Activated CD4-positive, alpha-beta memory T cell treated with anti-CD3 and anti-CD28 coated beads for 36 hours (primary cell): ENCODE data around the gene TMEM217. TPM values are rescaled to one million over a fixed set of nuclear protein-coding genes. Genes with fewer than 3 reads are reported as not detected.
"Not testable (repeated sequence)": the region's sequence is repeated elsewhere in the genome, so short reads cannot be mapped to it uniquely, and the experiment has no call there.

ENCODE experiments used
- CTCF ChIA-PET: fragments of 350-600 bp; sonication (Branson Sonifier 250); formaldehyde crosslinking; loops from one replicate; lab custom pipeline; 2021; ENCODE audit warnings: antibody characterized with exemption, inconsistent platforms; lab: Charles Lee
- POLR2A ChIA-PET: fragments of 350-600 bp; sonication (Branson Sonifier 250); formaldehyde crosslinking; loops from one replicate; lab custom pipeline; 2021; ENCODE audit warnings: antibody characterized with exemption; lab: Charles Lee
- DNase-seq: peaks from one replicate; pipeline ENCODE4 v3.0.0-alpha.2; 2020
- H3K27ac Mint-ChIP-seq: one replicate; pipeline ENCODE4 v1.8.0; 2021; ENCODE audit warnings: mixed read lengths
- H3K27me3 Mint-ChIP-seq: one replicate; pipeline ENCODE4 v1.8.0; 2021; ENCODE audit warnings: mixed read lengths
- H3K36me3 Mint-ChIP-seq: one replicate; pipeline ENCODE4 v1.8.0; 2021; ENCODE audit warnings: mixed read lengths
- H3K4me1 Mint-ChIP-seq: one replicate; pipeline ENCODE4 v1.8.0; 2021; ENCODE audit warnings: low read depth, mixed read lengths
- H3K4me3 Mint-ChIP-seq: one replicate; pipeline ENCODE4 v1.8.0; 2021; ENCODE audit warnings: mild to moderate bottlenecking, mixed read lengths
- H3K9me3 Mint-ChIP-seq: one replicate; pipeline ENCODE4 v1.8.0; 2021; ENCODE audit warnings: mixed read lengths
- intact Hi-C: fragments of 100-400 bp; cut with micrococcal nuclease; formaldehyde crosslinking; loops from one replicate; pipeline ENCODE4 v1.15.1; 2023
- total RNA-seq, 2 experiments: library from RNA; stranded (reverse); gene quantifications; one replicate each; pipeline ENCODE4 v1.2.3, GENCODE V29; 2021

Gene TMEM217
- total RNA-seq, 2 experiments from 2014 or later, result 2.2 to 3.3 TPM

- H3K4me1 Mint-ChIP-seq, H3K9me3 Mint-ChIP-seq, DNase-seq, H3K27me3 Mint-ChIP-seq, H3K27ac Mint-ChIP-seq, H3K4me3 Mint-ChIP-seq, intact Hi-C loops: not testable (repeated sequence)
- ChIA-PET POLR2A (interaction anchor here (1.0 kb wide), 1 partner anchor 36 kb away, joined by 5 read pairs; no protein-coding TSS in a partner anchor), CTCF (interaction anchor here (1.2 to 2.0 kb wide), 2 partner anchors 18 to 280 kb away, joined by 5 to 6 read pairs; no protein-coding TSS in a partner anchor)
- peaks cover 32% of the 10 kb centered on the region for H3K36me3 Mint-ChIP-seq
Measured at GRCh38 chr6:37297637-37298036, 39.7 kb upstream of the TMEM217 start.

GRCh38 chr6:37293426-37293825 is 35.5 kb upstream of the TMEM217 start:
- Mint-ChIP-seq H3K4me1 (peaks cover 24% of the 10 kb centered on the region), H3K27ac (no peak overlapping the region), H3K9me3 (no peaks in the 10 kb centered on the region), H3K36me3 (peaks cover 41% of the 10 kb centered on the region), H3K27me3 (no peaks in the 10 kb centered on the region), H3K4me3 (no peak overlapping the region)
- CTCF ChIA-PET, result interaction anchor here (1.0 to 1.8 kb wide), 3 partner anchors 10 to 264 kb away, joined by 3 to 6 read pairs (median 5); no protein-coding TSS in a partner anchor
- intact Hi-C loops, result no loop called here
- no peak for DNase-seq
- POLR2A ChIA-PET, result no interaction called here

- peak overlapping the region; percentile 88 for H3K27ac Mint-ChIP-seq
- H3K9me3 Mint-ChIP-seq, result no peaks in the 10 kb centered on the region
- intact Hi-C loops, result loop anchor here (1.0 to 2.0 kb wide), 3 partner anchors 17 to 50 kb away; no protein-coding TSS in a partner anchor
- H3K36me3 Mint-ChIP-seq, result peaks cover 44% of the 10 kb centered on the region
- no peak overlapping the region for H3K4me3 Mint-ChIP-seq
- POLR2A ChIA-PET, result interaction anchor here (1.4 kb wide), 1 partner anchor 32 kb away, joined by 5 read pairs; the partner anchor contains the start of genes TBC1D22B and TMEM217
- CTCF ChIA-PET, result interaction anchor here (0.7 to 1.3 kb wide), 4 partner anchors 23 to 135 kb away, joined by 3 to 5 read pairs (median 3); no protein-coding TSS in a partner anchor
- DNase-seq, result peak; percentile 62
- no peaks in the 10 kb centered on the region for H3K27me3 Mint-ChIP-seq
- H3K4me1 Mint-ChIP-seq, result peaks cover 43% of the 10 kb centered on the region
Measured at GRCh38 chr6:37289931-37290330, 32.0 kb upstream of the TMEM217 start.

GRCh38 chr6:37288247-37288646 is 30.3 kb upstream of the TMEM217 start:
- CTCF ChIA-PET, result no interaction called here
- no peak for DNase-seq
- Mint-ChIP-seq H3K27me3 (no peaks in the 10 kb centered on the region), H3K36me3 (peaks cover 45% of the 10 kb centered on the region), H3K9me3 (no peaks in the 10 kb centered on the region), H3K27ac (no peak overlapping the region), H3K4me3 (no peak overlapping the region), H3K4me1 (peaks cover 43% of the 10 kb centered on the region)
- intact Hi-C loops, result no loop called here
- POLR2A ChIA-PET, result no interaction called here

- no peak overlapping the region for H3K4me3 Mint-ChIP-seq
- no peaks in the 10 kb centered on the region for H3K9me3 Mint-ChIP-seq
- intact Hi-C loops, result no loop called here
- no peak for DNase-seq
- peaks cover 49% of the 10 kb centered on the region for H3K36me3 Mint-ChIP-seq
- ChIA-PET POLR2A (no interaction called here), CTCF (interaction anchor here (0.8 to 1.0 kb wide), 2 partner anchors 27 to 77 kb away, joined by 3 to 5 read pairs; no protein-coding TSS in a partner anchor)
- H3K4me1 Mint-ChIP-seq, result peaks cover 43% of the 10 kb centered on the region
- no peaks in the 10 kb centered on the region for H3K27me3 Mint-ChIP-seq
- no peak overlapping the region for H3K27ac Mint-ChIP-seq
Measured at GRCh38 chr6:37287519-37288157, 29.7 kb upstream of the TMEM217 start.

- intact Hi-C loops, result loop anchor here (1.0 kb wide), 2 partner anchors 26 to 46 kb away; no protein-coding TSS in a partner anchor
- POLR2A ChIA-PET, result interaction anchor here (0.6 to 1.2 kb wide), 3 partner anchors 29 to 147 kb away, joined by 3 to 4 read pairs (median 3); partner anchors contain the start of gene CMTR1
- Mint-ChIP-seq H3K4me3 (no peak overlapping the region), H3K27me3 (no peaks in the 10 kb centered on the region), H3K4me1 (peaks cover 43% of the 10 kb centered on the region), H3K36me3 (peaks cover 42% of the 10 kb centered on the region), H3K9me3 (no peaks in the 10 kb centered on the region), H3K27ac (peak overlapping the region; percentile 72)
- CTCF ChIA-PET, result interaction anchor here (0.7 kb wide), 1 partner anchor 267 kb away, joined by 3 read pairs; no protein-coding TSS in a partner anchor
- peak; percentile 61 for DNase-seq
Measured at GRCh38 chr6:37285861-37286311, 27.9 kb upstream of the TMEM217 start.

GRCh38 chr6:37284781-37285180 is 26.8 kb upstream of the TMEM217 start:
- peaks cover 39% of the 10 kb centered on the region for H3K36me3 Mint-ChIP-seq
- peak overlapping the region; percentile 38 for H3K27ac Mint-ChIP-seq
- no peaks in the 10 kb centered on the region for H3K9me3 Mint-ChIP-seq
- no peak for DNase-seq
- POLR2A ChIA-PET, result no interaction called here
- CTCF ChIA-PET, result no interaction called here
- no peak overlapping the region for H3K4me3 Mint-ChIP-seq
- H3K4me1 Mint-ChIP-seq, result peaks cover 37% of the 10 kb centered on the region
- no peaks in the 10 kb centered on the region for H3K27me3 Mint-ChIP-seq
- intact Hi-C loops, result no loop called here

GRCh38 chr6:37283671-37284151 is 25.8 kb upstream of the TMEM217 start:
- intact Hi-C loops, result no loop called here
- POLR2A ChIA-PET, result no interaction called here
- H3K36me3 Mint-ChIP-seq, result peaks cover 39% of the 10 kb centered on the region
- no peak for DNase-seq
- CTCF ChIA-PET, result no interaction called here
- H3K27ac Mint-ChIP-seq, result no peak overlapping the region
- H3K9me3 Mint-ChIP-seq, result no peaks in the 10 kb centered on the region
- no peak overlapping the region for H3K4me3 Mint-ChIP-seq
- peaks cover 26% of the 10 kb centered on the region for H3K4me1 Mint-ChIP-seq
- H3K27me3 Mint-ChIP-seq, result no peaks in the 10 kb centered on the region

GRCh38 chr6:37283268-37283667 is 25.3 kb upstream of the TMEM217 start:
- CTCF ChIA-PET, result no interaction called here
- POLR2A ChIA-PET, result no interaction called here

GRCh38 chr6:37282371-37282770 is 24.4 kb upstream of the TMEM217 start:
- CTCF ChIA-PET, result interaction anchor here (0.5 to 0.6 kb wide), 2 partner anchors 56 to 73 kb away, joined by 3 read pairs; no protein-coding TSS in a partner anchor
- POLR2A ChIA-PET, result no interaction called here
- no peak overlapping the region for H3K27ac Mint-ChIP-seq
- intact Hi-C loops, result no loop called here
- peaks cover 15% of the 10 kb centered on the region for H3K4me1 Mint-ChIP-seq
- peaks cover 33% of the 10 kb centered on the region for H3K36me3 Mint-ChIP-seq
- no peaks in the 10 kb centered on the region for H3K9me3 Mint-ChIP-seq
- no peak overlapping the region for H3K4me3 Mint-ChIP-seq
- H3K27me3 Mint-ChIP-seq, result no peaks in the 10 kb centered on the region
- DNase-seq, result no peak

More at GRCh38 chr6:37283268-37283667, 25.3 kb upstream of the TMEM217 start:
- DNase-seq, result no peak
- Mint-ChIP-seq H3K4me1 (peaks cover 22% of the 10 kb centered on the region), H3K4me3 (no peak overlapping the region), H3K36me3 (peaks cover 39% of the 10 kb centered on the region), H3K27me3 (no peaks in the 10 kb centered on the region), H3K27ac (no peak overlapping the region), H3K9me3 (no peaks in the 10 kb centered on the region)
- intact Hi-C loops, result no loop called here

GRCh38 chr6:37280162-37280887 is 22.4 kb upstream of the TMEM217 start:
- Mint-ChIP-seq H3K9me3 (no peaks in the 10 kb centered on the region), H3K27me3 (no peaks in the 10 kb centered on the region), H3K36me3 (peaks cover 24% of the 10 kb centered on the region), H3K4me3 (no peak overlapping the region), H3K4me1 (peaks cover 15% of the 10 kb centered on the region), H3K27ac (no peak overlapping the region)
- intact Hi-C loops, result no loop called here
- DNase-seq, result no peak
- ChIA-PET CTCF (no interaction called here), POLR2A (no interaction called here)
